ENCODE measurements around the gene PRPF38A.

DNA sequence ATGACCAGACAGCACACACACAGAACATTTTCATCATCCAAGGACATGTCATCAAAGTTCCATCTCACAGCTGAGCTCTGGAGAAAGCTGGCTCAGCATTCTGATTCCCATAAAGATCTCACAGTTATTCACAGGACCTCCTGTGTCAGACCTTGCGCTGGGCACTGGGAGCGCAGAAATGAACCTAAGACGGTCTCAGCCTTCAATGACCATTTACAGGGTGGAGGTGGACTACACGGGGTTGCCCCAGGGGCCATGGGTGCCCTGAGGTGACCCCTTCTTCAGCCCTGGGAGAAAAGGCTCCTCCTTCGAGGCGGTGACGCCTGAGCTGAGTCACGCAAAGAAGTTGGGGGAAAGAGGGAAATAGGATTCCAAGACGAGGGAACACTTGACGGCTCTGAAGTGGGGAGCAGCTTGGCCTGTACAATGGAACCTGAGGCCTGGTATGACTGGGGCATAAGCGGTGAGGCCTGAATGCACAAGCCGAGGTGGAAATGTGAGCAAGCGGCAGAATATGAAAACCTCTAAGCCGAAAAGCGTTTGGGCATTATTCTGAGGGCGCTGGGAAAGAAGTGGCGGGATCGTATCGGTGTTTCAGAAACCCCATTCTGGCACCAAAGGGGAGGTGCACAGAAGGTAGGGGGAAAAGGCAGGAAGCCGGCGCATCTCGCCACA lies 39.2 kb upstream of the PRPF38A start:
- TF ChIP-seq, protein P1, sequence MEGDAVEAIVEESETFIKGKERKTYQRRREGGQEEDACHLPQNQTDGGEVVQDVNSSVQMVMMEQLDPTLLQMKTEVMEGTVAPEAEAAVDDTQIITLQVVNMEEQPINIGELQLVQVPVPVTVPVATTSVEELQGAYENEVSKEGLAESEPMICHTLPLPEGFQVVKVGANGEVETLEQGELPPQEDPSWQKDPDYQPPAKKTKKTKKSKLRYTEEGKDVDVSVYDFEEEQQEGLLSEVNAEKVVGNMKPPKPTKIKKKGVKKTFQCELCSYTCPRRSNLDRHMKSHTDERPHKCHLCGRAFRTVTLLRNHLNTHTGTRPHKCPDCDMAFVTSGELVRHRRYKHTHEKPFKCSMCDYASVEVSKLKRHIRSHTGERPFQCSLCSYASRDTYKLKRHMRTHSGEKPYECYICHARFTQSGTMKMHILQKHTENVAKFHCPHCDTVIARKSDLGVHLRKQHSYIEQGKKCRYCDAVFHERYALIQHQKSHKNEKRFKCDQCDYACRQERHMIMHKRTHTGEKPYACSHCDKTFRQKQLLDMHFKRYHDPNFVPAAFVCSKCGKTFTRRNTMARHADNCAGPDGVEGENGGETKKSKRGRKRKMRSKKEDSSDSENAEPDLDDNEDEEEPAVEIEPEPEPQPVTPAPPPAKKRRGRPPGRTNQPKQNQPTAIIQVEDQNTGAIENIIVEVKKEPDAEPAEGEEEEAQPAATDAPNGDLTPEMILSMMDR (IDR thresholded peaks at IDR 0.05; ENCODE audit: low read depth, low read length, poor library complexity, severe bottlenecking): no peak
- no peak for TF ChIP-seq EZH2phosphoT487 (IDR thresholded peaks at IDR 0.05; ENCODE audit: borderline replicate concordance, low read length)
